ENCODE data around the gene AGAP5. TPM values are rescaled to one million over a fixed set of nuclear protein-coding genes. Genes with fewer than 3 reads are reported as not detected.

Gene AGAP5
- total RNA-seq, 4 donors from 2014 or later, result 0.77 to 11.2 (median 3.7) TPM

DNA sequence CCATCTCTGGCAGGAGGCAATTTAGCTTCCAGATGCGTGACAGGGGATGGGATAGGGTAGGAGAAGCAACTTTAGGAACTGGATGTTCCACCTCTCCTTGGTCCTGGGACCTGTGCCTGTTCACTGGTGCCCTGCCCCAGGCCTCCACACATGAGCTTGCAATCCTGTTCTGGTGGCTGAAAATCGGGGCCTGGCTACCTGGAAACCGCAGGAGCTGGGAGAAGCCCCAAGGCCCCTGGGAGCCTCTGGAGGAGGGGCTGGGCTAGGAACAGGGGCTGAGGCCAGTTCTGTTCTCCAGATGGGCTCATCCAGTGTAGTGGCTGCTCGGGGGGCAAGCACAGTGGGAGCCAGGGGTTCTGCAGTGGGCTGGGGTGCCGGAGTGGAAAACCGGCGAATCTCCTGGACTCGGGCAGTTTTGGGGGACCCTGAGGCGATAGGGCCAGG is 51.3 kb downstream of the AGAP5 start:
- Histone ChIP-seq H3K9me3 (no peaks in the 10 kb centered on the region), H3K27ac (no peak overlapping the region), H3K36me3 (no peaks in the 10 kb centered on the region), H3K4me3 (no peak overlapping the region), H3K27me3 (no peaks in the 10 kb centered on the region), H3K4me1 (peaks cover 0 to 2% of the 10 kb centered on the region in 2 donors)
- intact Hi-C loops (cut with DNase I; ENCODE audit: low total_unique reads), result no loop called here
- TF ChIP-seq, protein P1, sequence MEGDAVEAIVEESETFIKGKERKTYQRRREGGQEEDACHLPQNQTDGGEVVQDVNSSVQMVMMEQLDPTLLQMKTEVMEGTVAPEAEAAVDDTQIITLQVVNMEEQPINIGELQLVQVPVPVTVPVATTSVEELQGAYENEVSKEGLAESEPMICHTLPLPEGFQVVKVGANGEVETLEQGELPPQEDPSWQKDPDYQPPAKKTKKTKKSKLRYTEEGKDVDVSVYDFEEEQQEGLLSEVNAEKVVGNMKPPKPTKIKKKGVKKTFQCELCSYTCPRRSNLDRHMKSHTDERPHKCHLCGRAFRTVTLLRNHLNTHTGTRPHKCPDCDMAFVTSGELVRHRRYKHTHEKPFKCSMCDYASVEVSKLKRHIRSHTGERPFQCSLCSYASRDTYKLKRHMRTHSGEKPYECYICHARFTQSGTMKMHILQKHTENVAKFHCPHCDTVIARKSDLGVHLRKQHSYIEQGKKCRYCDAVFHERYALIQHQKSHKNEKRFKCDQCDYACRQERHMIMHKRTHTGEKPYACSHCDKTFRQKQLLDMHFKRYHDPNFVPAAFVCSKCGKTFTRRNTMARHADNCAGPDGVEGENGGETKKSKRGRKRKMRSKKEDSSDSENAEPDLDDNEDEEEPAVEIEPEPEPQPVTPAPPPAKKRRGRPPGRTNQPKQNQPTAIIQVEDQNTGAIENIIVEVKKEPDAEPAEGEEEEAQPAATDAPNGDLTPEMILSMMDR (IDR thresholded peaks at IDR 0.05), result no peak
- TF ChIP-seq POLR2A (IDR thresholded peaks at IDR 0.05), result no peak
- no peak for DNase-seq

DNA sequence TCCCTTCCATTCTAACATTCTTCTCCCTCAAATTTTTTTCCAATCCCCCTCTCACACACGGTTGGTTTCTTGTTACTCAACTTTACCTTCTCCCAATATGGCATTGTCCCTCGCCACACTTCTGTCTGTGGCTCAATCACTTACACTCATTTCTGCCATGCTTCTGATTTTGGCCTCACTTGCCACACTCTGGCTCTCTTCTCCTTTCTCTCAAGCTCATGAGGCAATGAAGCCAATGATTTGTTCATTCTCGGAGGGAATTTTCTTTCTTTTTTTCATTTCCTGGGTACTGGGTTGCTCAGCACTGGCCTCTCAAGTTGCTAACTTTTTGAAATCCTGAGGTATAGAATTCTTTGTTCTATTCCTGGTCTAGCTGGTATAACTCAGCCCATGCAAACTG is 52.7 kb downstream of the AGAP5 start:
- Histone ChIP-seq H3K4me3 (no peak overlapping the region), H3K36me3 (no peaks in the 10 kb centered on the region), H3K4me1 (no peaks in the 10 kb centered on the region), H3K9me3 (no peaks in the 10 kb centered on the region), H3K27ac (no peak overlapping the region), H3K27me3 (no peaks in the 10 kb centered on the region)
- no peak for DNase-seq
- intact Hi-C loops (cut with DNase I; ENCODE audit: low total_unique reads), result no loop called here
- no peak for TF ChIP-seq POLR2A (IDR thresholded peaks at IDR 0.05)
- TF ChIP-seq, protein P1 (IDR thresholded peaks at IDR 0.05), result no peak

DNA sequence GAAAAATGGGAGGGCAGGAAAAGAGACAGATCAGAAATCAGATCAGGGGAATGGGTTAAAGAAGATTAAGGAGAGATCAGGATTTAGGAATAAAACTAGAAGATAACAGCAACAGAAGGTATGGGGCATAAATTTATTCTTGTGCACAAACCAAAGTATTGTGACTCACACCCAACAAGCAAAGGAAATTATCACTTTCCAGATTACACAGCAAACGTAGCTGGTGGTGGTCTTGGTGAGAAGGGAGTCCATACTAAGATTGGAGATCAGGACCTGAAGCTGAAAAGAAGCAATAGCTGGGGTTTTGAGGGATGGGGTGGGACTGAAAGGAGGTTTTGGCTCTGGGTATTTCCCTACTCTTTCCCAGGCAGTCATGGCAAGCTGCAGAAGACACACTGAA is 53.1 kb downstream of the AGAP5 start:
- intact Hi-C loops (cut with DNase I; ENCODE audit: low total_unique reads), result loop anchor here (5.0 kb wide), 1 partner anchor 117 kb away; no protein-coding TSS in a partner anchor
- H3K27ac ChIP-seq, result no peak overlapping the region
- TF ChIP-seq, protein P1 (IDR thresholded peaks at IDR 0.05), result no peak
- no peak for TF ChIP-seq POLR2A (IDR thresholded peaks at IDR 0.05)
- no peaks in the 10 kb centered on the region for H3K36me3 ChIP-seq
- no peaks in the 10 kb centered on the region for H3K27me3 ChIP-seq
- H3K4me3 ChIP-seq, result no peak overlapping the region
- H3K9me3 ChIP-seq, result no peaks in the 10 kb centered on the region
- no peaks in the 10 kb centered on the region for H3K4me1 ChIP-seq
- no peak for DNase-seq

DNA sequence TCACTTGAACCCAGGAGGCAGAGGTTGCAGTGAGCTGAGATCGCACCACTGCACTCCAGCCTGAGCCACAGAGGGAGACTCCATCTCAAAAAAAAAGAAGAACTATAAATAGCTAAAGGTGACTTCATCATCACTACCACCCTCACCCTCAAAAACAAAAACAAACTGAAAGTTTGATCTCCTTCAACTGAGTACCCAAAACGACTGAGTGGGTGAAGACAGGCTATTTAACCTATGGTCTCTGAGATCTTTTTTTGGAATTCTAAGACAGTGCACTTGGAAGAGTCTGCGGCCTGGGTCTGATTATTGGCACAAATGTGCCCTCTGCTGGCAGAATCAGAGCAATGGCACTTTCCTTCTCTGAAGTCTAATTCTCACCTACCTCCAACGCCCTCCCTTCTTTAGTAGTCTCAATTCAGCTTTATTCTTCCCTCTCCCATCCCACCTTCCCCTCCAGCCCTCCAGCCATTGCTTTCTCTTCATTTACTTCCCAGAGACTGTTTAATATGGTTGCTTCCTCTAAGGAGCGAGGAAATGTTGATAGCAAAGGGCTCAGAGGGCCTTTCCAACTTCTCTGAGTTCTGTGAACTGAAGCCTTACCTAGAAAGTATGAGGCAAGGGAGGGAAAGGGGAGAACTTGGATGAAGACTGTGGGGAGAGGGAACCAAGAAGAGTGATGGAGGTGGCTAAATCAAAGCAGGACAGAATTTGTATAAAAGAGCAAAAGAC is 53.7 kb downstream of the AGAP5 start:
- DNase-seq, result peak; percentile 59 to 67
- TF ChIP-seq, protein P1 (IDR thresholded peaks at IDR 0.05), result peak; percentile 74 to 97 (median 91)
- TF ChIP-seq POLR2A (IDR thresholded peaks at IDR 0.05), result no peak
- no peak overlapping the region for H3K27ac ChIP-seq
- no peaks in the 10 kb centered on the region for H3K27me3 ChIP-seq
- no peaks in the 10 kb centered on the region for H3K9me3 ChIP-seq
- no peaks in the 10 kb centered on the region for H3K36me3 ChIP-seq
- H3K4me3 ChIP-seq, result no peak overlapping the region
- no peaks in the 10 kb centered on the region for H3K4me1 ChIP-seq
- intact Hi-C loops (cut with DNase I; ENCODE audit: low total_unique reads), result loop anchor here (5.0 kb wide), 1 partner anchor 117 kb away; no protein-coding TSS in a partner anchor

DNA sequence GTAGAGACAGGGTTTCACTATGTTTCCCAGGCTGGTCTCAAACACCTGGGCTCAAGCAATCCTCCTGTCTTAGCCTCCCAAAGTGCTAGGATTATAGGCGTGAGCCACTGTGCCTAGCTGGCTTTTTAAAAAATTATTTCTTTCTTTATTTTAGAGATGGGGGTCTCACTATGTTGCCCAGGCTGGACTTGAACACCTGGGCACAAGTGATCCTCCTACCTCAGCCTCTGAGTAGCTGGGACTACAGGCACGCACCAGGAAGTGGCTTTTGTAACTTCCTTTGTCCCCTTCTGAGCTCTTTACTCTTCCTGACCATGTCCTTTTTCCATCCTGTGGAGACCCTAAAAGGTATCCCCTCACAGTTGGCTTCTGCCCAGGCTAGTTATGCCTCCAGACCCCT is 54.5 kb downstream of the AGAP5 start:
- intact Hi-C loops (cut with DNase I; ENCODE audit: low total_unique reads), result loop anchor here (5.0 kb wide), 1 partner anchor 116 kb away; no protein-coding TSS in a partner anchor
- Histone ChIP-seq H3K27me3 (no peaks in the 10 kb centered on the region), H3K36me3 (no peaks in the 10 kb centered on the region), H3K9me3 (no peaks in the 10 kb centered on the region), H3K4me3 (no peak overlapping the region), H3K27ac (no peak overlapping the region), H3K4me1 (no peaks in the 10 kb centered on the region)
- no peak for TF ChIP-seq POLR2A (IDR thresholded peaks at IDR 0.05)
- TF ChIP-seq, protein P1 (IDR thresholded peaks at IDR 0.05), result no peak
- no peak for DNase-seq
